HEK293 (cell line): ENCODE measurements around the gene TTLL11.

Source experiments
- ZXDB ChIP-seq: fragments of 450-650 bp; formaldehyde crosslinking; IDR thresholded peaks from 2 replicates; pipeline ENCODE4 v1.5.1; 2016; ENCODE audit warnings: missing biosample characterization, missing genetic modification characterization
- TF ChIP-seq, protein P1 (sequence below): fragments of 450-650 bp; formaldehyde crosslinking; IDR thresholded peaks from 2 replicates; pipeline ENCODE4 v1.5.1; 2016; ENCODE audit warnings: missing biosample characterization, missing genetic modification characterization

- TF ChIP-seq, protein P1, sequence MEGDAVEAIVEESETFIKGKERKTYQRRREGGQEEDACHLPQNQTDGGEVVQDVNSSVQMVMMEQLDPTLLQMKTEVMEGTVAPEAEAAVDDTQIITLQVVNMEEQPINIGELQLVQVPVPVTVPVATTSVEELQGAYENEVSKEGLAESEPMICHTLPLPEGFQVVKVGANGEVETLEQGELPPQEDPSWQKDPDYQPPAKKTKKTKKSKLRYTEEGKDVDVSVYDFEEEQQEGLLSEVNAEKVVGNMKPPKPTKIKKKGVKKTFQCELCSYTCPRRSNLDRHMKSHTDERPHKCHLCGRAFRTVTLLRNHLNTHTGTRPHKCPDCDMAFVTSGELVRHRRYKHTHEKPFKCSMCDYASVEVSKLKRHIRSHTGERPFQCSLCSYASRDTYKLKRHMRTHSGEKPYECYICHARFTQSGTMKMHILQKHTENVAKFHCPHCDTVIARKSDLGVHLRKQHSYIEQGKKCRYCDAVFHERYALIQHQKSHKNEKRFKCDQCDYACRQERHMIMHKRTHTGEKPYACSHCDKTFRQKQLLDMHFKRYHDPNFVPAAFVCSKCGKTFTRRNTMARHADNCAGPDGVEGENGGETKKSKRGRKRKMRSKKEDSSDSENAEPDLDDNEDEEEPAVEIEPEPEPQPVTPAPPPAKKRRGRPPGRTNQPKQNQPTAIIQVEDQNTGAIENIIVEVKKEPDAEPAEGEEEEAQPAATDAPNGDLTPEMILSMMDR: no peak
- TF ChIP-seq ZXDB (tag by site-specific recombination): no peak
Observed at GRCh38 chr9:121990600-121991306, 102.4 kb downstream of the TTLL11 start.
